ENCODE results near the gene TAOK3. TPM values are rescaled to one million over a fixed set of nuclear protein-coding genes. Genes with fewer than 3 reads are reported as not detected.
"Not testable (repeated sequence)": the region's sequence is repeated elsewhere in the genome, so short reads cannot be mapped to it uniquely, and the experiment has no call there.

TAOK3 gene
- total RNA-seq, 4 donors from 2014 or later, result 91.2 to 111 (median 93.2) TPM

GRCh38 chr12:118136559-118137003, 236.1 kb downstream of the TAOK3 start:
- no peaks in the 10 kb centered on the region for H3K27me3 ChIP-seq
- H3K27ac ChIP-seq, result peak overlapping the region; percentile 77 to 87 (median 84)
- H3K36me3 ChIP-seq, result peaks cover 0 to 37% (median 0%) of the 10 kb centered on the region in 3 donors
- no peaks in the 10 kb centered on the region for H3K9me3 ChIP-seq
- DNase-seq, result peak; percentile 32 to 75 (median 74)
- peaks cover 0 to 28% (median 5%) of the 10 kb centered on the region in 4 donors for H3K4me1 ChIP-seq
- TF ChIP-seq CTCF (IDR thresholded peaks at IDR 0.05), result no peak
- TF ChIP-seq POLR2A (IDR thresholded peaks at IDR 0.05), result no peak
- peak overlapping the region; percentile 79 to 92 (median 82) for H3K4me3 ChIP-seq

- DNase-seq, result peak; percentile 94 to 99 (median 98)
- peak; percentile 82 to 91 for TF ChIP-seq POLR2A (IDR thresholded peaks at IDR 0.05)
- TF ChIP-seq CTCF (IDR thresholded peaks at IDR 0.05), result no peak
- Histone ChIP-seq H3K9me3 (no peaks in the 10 kb centered on the region), H3K4me1 (peaks cover 0 to 28% (median 5%) of the 10 kb centered on the region in 4 donors), H3K36me3 (peaks cover 0 to 31% (median 0%) of the 10 kb centered on the region in 3 donors), H3K4me3 (peak within 1 kb of the TSS; percentile 79 to 92 (median 82)), H3K27me3 (no peaks in the 10 kb centered on the region), H3K27ac (peak within 1 kb of the TSS; percentile 77 to 87 (median 84))
Observed at GRCh38 chr12:118135788-118136558, 236.7 kb downstream of the TAOK3 start, which contains the start of gene PEBP1. Gene PEBP1, plus strand, starts transcription at chr12:118136124. Its CDS starts 86 bp downstream, at chr12:118136210.

- not testable (repeated sequence) for H3K4me3 ChIP-seq, DNase-seq, H3K27me3 ChIP-seq, H3K9me3 ChIP-seq, H3K36me3 ChIP-seq, H3K27ac ChIP-seq, H3K4me1 ChIP-seq
Observed at GRCh38 chr12:118129436-118129835, 243.3 kb downstream of the TAOK3 start.

- peaks cover 0 to 11% (median 2%) of the 10 kb centered on the region in 4 donors for H3K4me1 ChIP-seq
- TF ChIP-seq POLR2A (IDR thresholded peaks at IDR 0.05) (no peak), CTCF (IDR thresholded peaks at IDR 0.05) (no peak)
- H3K36me3 ChIP-seq, result no peaks in the 10 kb centered on the region
- H3K27me3 ChIP-seq, result no peaks in the 10 kb centered on the region
- no peak for DNase-seq
- no peak overlapping the region for H3K27ac ChIP-seq
- no peaks in the 10 kb centered on the region for H3K9me3 ChIP-seq
- no peak overlapping the region for H3K4me3 ChIP-seq
Observed at GRCh38 chr12:118127867-118128266, 244.8 kb downstream of the TAOK3 start.

- no peaks in the 10 kb centered on the region for H3K27me3 ChIP-seq
- no peak overlapping the region for H3K4me3 ChIP-seq
- no peak for TF ChIP-seq CTCF (IDR thresholded peaks at IDR 0.05)
- no peak for TF ChIP-seq POLR2A (IDR thresholded peaks at IDR 0.05)
- peak overlapping the region in 2 of 4 donors; percentile 58 to 64 for H3K27ac ChIP-seq
- H3K36me3 ChIP-seq, result no peaks in the 10 kb centered on the region
- H3K9me3 ChIP-seq, result no peaks in the 10 kb centered on the region
- peak in 2 of 3 donors; percentile 60 to 80 for DNase-seq
- H3K4me1 ChIP-seq, result peaks cover 0 to 15% (median 0%) of the 10 kb centered on the region in 4 donors
Observed at GRCh38 chr12:118126119-118126757, 246.5 kb downstream of the TAOK3 start.

- no peak for TF ChIP-seq POLR2A (IDR thresholded peaks at IDR 0.05)
- TF ChIP-seq CTCF (IDR thresholded peaks at IDR 0.05), result no peak
- H3K27ac ChIP-seq, result peak overlapping the region in 2 of 4 donors; percentile 58 to 64
Observed at GRCh38 chr12:118125743-118126118, 247.0 kb downstream of the TAOK3 start.

More at GRCh38 chr12:118125743-118126118, 247.0 kb downstream of the TAOK3 start:
- H3K4me3 ChIP-seq, result no peak overlapping the region
- H3K27me3 ChIP-seq, result no peaks in the 10 kb centered on the region
- H3K36me3 ChIP-seq, result no peaks in the 10 kb centered on the region
- H3K4me1 ChIP-seq, result peaks cover 0 to 20% (median 0%) of the 10 kb centered on the region in 4 donors
- H3K9me3 ChIP-seq, result no peaks in the 10 kb centered on the region
- DNase-seq, result no peak

Data from Peyer's patch (tissue), 4 donors.